Bronchial smooth muscle cell (primary cell): Measurements from ENCODE around the gene SLC51B. TPM values are rescaled to one million over a fixed set of nuclear protein-coding genes. Genes with fewer than 3 reads are reported as not detected.

ENCODE experiments used
- total RNA-seq: library from RNA; depleted of rRNA; stranded (reverse); fragments of >200 nt; gene quantifications from 2 replicates; pipeline ENCODE4 v1.2.1, GENCODE V29; 2014

Gene SLC51B
- total RNA-seq = 1.0 and 1.9 TPM in 2 replicates

DNA sequence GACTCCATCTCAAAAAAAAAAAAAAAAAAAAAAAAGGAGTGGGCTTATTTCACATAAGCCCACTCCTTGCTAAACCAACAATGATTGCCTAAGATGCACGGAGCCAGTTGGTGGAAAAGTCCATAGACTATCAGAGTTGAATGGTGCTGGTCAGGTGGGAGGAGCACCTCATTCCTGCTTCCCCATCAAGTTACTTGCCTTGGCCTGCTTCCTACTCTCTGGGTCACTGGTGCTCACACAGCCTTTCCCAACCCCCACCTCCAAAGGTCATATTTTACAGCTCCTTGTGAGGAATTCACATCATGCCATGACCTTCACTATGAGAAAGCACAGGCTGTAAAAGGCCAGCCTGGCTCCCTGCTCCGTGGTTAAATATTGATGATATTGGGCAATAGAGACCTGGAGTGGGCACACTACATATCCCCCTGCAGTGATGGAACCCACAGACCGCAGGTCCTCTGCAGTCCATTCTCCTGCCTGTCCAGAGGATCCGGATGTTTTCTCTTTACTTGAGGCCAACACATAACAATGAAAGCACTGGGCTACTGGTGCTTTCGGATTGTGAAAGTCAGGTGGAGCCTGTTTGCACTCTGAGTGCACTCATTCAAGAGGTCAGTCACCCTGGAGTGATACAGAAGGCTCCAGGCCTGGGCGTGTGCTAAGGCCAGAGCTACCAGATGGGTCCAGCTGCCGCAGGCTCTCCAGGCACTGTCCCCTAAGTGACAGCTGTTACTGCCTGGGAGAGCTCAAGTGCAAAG is at the start of gene SLC51B:
TSS of gene SLC51B (plus strand) at position 664 of the 758 bp plus-strand sequence. CDS start 4,618 bp downstream, outside the sequence.

DNA sequence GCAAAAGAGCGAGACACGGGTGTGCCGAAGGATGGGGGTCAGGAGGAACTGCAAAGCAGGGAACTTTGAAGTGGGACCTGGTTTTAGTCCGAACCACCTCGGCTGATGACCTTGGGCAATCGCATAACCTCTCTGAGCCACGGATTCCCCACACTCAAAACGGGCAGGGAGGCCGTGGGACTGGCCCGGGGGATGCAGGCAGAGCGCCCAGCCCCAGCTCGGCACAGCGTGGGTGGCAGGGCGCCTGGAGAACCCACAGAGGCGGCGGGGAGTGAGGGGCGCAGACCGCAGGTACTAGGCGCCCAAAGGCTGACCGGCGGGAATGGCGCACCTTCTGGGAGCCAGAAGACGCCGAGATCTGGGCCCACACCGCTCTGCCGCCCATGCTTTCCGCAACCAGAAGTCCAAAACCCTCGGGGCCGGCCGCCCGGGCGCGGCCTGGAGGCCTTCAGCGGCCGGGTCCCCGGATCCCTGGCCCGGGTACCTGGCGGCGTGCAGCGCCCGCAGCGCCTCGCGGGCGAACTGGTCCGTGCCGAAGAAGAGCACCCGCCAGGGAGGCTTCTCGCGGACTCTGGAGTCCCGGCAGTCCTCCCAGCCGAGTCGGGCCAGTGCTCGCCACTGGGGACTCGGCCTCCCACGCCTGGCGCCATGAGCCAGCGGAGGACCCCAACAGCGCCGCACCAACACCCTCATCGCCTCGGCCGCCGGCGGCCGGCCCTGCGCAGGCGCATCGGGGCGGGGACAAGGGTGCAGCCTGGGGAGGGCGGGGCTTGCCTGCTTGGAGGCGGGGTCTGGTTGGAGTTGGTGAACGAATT is 16.1 kb upstream of the SLC51B start, which contains the start of gene MTFMT:
TSS of gene MTFMT (minus strand) at position 719 of the 815 bp plus-strand sequence. CDS start at position 693, 26 bp downstream.

DNA sequence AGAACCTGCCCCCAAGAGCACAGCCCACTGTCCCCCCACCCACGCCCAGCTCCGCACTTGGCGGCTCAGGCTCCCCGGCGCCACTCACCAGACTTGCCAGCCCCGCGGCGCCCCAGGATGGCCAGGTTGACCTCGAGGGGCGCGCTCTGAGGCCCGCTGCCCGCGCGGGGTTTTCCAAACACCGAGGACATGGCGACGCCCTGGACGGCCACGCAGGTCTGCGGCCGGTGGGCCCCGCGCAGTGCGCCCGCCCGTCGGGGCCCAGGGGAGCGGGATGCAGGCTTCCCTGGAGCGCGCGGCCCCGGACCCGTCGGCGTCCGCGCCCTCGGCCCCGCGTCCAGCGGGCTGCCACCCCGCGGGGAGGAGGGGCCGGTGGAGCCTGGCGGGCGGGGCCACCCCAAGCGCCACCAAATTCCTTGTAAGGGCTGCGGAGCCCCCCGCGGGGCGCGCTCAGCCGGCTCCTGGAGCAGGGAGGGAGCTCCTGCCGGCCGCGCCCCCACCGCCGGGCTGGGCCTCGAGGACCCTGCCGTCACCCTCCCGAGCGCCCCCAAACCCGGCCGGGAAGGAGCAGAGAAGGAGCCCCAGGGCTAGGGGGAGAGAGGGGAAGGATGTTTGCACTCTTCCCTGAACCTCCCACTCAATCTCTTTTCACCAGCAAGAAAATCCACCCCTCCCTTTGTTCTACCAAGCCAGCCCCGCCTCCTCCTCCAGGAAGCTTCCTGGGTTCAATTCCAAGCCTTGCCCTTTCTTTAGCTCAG is 22.6 kb downstream of the SLC51B start, which contains the start of gene RASL12:
TSS of gene RASL12 (minus strand) at position 347 of the 758 bp plus-strand sequence. CDS start at position 191, 156 bp downstream.

GRCh38 chr15:65076486-65077290 is 31.5 kb downstream of the SLC51B start, which contains the start of gene KBTBD13:
Gene KBTBD13 (plus strand): TSS chr15:65076746. CDS start chr15:65076816, 70 bp downstream.

Other genes starting within 250 kb of the SLC51B start
- 4.3 and 7.7 TPM in 2 replicates for gene PIF1, start 219.7 kb upstream of the SLC51B start, total RNA-seq
- gene PLEKHO2, start 203.5 kb upstream of the SLC51B start, total RNA-seq = 31.4 and 44.4 TPM in 2 replicates
- gene ANKDD1A, start 133.5 kb upstream of the SLC51B start, total RNA-seq = 8.2 and 14.8 TPM in 2 replicates
- gene SPG21, start 55.5 kb upstream of the SLC51B start, total RNA-seq = 64.9 and 69.7 TPM in 2 replicates
- gene MTFMT, start 15.7 kb upstream of the SLC51B start, total RNA-seq = 7.6 and 13.4 TPM in 2 replicates
- 31.7 and 58.0 TPM in 2 replicates for gene RASL12, start 22.6 kb downstream of the SLC51B start, total RNA-seq
- not detected in 2 replicates for gene KBTBD13, start 31.4 kb downstream of the SLC51B start, total RNA-seq
- gene UBAP1L, start 69.8 kb downstream of the SLC51B start, total RNA-seq = 0.95 and 1.5 TPM in 2 replicates
- 11.8 and 15.0 TPM in 2 replicates for gene PDCD7, start 88.4 kb downstream of the SLC51B start, total RNA-seq
- 41.5 and 47.1 TPM in 2 replicates for gene CLPX, start 140.0 kb downstream of the SLC51B start, total RNA-seq
- 0.79 and 2.9 TPM in 2 replicates for gene CILP, start 166.1 kb downstream of the SLC51B start, total RNA-seq
- gene PARP16, start 241.5 kb downstream of the SLC51B start, total RNA-seq = 2.0 and 2.2 TPM in 2 replicates